Ecto neural progenitor cell (in vitro differentiated cells): ENCODE results near the gene LCP1.

Experiments
- DNase-seq: peaks from one replicate; pipeline ENCODE4 v3.0.0-alpha.2; 2018; ENCODE audit warnings: low spot score

Gene LCP1

DNA sequence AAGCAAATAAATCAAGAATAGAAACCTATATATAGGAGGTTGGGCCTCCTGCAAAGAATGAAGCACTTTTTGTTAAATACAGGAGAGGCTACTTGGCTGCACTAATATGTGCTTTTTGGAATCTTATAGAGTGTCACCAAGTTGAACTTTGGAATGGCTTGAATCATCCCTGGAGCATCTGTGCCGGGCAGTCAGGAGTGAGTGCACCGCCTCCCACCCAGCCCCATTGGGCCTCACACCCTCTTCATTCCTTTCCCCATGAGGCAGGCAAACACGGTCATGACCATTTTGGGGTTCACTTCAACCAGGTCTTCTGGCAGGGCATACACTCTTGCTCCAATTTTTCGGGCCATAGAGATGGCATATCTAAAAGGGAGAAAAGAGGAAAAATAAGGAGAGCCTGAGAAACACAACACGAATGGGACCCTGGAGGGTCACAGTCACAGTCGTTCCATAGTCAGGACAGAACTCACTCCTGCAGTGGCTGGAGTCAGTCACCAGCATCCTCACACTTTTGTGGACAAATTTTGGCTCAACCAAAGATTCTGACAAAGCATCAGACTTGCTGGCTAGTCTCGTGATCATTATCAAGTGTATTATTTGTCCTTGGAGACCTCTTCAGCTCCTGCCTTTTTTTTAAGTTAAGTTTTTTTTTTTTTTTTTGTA is 54.5 kb downstream of the LCP1 start:
- no peak for DNase-seq

DNA sequence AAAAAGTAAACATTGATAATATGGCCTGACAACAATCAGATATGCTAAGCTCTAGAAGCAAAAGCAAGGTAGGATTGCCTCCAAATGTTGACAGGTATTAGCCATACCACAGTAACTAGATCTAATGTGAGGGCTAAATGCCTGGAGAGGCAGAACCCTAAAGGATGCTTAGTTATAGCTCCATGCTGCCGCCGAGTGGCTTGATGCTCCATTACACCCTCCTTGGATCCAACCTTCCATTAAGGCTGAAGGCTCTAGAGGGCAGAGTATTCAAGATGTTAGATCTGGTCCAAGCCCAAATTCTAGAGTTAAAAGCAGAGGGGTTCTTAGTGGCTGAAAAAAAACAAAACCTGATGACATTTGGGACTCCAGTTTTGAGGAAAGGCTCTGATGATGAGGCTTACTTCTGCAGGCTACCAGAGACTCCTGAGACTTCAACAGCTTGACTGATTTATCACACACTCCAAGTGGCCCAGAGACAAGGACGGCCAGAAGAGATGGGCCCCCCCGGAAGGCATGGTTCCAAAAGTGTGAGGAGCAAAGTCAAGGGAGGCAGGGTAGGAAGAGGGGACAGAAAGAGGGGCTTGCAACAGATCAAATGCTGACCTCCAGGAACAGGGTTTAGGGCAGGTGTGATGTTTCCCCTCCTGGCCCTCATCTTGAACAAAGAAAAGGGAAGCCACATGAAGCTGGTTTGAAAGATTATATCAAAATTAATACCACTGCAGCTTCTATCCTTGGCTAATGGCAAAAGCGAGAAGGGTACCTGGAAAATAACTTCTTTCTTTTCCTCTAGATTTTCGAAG is 55.2 kb downstream of the LCP1 start:
- peak; percentile 82 for DNase-seq

DNA sequence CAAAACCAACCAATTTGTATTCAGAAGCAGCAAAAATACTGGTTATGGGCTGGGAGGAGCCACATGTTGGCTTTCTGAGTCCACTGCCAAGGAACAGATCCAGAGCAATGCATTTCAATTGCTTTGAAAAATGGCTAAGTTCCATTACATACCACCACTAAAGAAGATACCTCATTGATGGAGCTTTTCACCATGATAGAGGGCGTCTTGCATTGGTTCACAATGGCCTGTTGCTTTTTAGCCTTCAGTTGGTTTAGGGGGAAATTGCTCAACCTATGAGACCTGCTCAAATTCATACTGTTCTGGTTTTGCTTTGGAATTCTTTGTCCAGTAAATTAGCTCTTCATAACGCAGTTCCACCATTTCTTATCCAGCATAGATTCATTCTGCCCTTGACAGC is 55.9 kb downstream of the LCP1 start:
- DNase-seq, result no peak

DNA sequence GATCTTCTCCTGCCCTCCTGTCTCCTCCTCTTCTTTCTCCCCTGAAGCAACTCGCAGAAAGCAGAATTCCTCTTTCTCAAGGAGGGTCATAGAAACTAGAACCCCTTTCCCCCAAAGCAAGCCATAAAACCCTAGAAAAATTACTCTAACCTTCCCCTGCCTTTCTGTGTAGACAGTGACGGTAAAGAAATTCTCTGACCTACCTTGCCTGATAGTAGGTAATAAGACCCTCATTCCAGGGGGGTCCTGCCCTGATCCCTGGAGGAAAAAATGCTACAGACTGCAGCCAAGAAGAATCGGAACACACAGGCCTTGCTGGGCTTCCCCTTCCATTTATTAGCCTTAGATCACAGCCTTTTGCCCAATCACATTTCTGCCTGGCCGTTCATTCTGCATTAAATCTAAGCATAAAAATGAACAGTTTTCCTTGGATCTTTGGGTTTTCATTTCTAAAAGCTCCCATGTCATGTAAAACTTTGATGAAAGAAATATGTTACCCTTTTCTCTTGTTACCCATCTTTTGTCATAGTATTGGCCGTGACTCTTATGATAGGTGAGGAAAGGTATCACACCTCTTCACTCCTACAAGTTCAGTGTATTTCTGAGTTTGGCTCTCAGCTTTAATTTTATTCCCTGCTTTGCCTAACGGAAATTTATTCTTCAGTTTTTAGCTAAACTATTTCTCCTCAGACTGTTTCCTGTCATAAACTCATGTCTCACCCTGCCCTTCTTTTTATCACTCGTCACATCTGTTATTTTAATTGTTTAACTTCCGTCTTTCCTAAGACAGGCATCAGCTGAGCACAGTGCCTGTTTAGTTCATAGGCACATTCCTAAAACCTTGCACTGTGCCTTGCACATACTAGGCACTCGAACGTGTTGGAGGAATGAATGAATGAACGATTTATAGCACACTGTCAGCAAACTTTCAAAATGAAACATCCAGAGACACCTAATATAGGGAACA is 56.7 kb downstream of the LCP1 start:
- no peak for DNase-seq

DNA sequence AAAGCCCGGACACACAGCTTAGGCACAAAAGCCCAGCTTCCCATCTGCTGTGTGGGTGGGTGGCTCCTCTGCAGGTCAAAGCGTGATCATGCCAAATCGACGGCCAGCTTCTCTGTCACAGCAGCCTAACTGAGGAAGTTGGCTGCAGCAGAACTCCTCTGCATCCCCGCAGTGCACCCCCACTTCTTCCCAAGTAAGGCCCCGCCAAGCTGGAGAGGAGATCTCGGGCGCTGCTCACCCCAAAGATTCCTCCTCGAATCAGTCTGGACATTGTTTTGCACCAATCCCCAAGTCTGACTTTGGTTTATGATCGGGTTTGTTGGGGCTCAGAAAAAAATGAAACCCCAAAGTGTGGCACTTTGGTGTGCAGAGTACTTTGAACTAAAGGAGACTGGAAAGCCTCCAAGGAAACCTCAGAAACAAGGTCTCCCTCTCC is 57.4 kb downstream of the LCP1 start:
- no peak for DNase-seq

DNA sequence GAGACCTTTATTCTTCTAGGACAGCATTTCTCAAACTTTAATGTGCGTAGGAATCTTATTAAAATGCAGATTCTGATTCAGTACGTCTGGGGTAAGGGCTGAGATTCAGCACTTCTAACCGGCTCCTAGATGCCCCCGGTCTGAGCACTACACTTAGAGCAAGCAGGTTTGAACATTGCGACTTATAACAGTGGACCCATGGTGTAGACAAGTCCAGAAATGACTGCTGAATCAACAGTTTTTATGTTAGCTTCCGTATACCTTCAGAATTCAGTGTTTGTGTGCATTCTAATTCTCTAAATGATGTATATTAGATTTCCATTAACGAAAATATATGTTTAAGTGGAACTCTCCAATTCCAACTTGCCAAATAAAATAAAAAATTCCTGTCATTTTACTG is 59.7 kb downstream of the LCP1 start:
- DNase-seq, result no peak

DNA sequence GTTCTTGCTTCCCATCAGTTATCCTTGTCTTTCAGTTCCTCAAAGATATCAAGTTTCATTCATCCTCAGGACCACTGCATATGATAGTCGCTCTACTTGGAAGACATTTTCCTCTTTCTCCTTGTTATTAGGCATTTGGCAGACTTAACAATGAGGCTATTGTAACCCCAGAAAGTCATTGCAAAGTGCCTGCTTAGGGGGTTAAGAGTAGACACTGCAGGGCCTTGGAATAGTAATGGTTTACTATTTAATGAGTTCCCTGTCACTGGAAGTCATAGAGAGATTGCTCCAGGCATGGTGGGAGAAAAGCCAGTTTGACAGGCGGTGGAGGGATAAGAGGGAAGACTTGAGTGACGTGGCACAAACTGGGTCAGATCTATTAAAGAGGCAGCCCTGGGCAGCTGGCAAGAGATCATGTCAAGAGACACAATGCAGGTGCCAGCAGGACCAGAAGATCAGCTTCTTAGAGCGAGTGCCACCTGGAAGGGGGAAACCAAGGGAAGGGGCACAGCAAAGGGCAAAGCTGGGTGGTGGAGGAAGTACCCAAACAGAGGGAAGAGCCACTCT is 60.3 kb downstream of the LCP1 start:
- no peak for DNase-seq

DNA sequence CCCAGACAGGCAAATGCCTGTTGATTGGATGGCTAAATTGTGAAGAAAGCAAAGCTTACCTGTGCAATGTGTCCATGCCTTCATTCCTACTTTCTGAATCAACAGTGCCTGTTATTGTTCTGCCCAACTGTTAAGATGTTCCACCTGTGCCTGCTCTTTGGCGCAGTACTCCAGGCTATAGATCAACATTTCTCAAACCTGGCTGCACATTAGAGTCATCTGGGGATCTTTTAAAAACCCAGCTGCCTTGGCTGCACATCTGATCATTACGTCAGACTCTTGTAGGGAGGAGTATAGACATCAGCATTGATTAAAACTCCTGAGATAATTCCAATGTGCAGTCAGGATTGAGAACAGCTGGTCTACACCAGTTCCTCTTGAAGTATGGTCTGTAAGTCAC is 60.9 kb downstream of the LCP1 start:
- DNase-seq, result no peak

DNA sequence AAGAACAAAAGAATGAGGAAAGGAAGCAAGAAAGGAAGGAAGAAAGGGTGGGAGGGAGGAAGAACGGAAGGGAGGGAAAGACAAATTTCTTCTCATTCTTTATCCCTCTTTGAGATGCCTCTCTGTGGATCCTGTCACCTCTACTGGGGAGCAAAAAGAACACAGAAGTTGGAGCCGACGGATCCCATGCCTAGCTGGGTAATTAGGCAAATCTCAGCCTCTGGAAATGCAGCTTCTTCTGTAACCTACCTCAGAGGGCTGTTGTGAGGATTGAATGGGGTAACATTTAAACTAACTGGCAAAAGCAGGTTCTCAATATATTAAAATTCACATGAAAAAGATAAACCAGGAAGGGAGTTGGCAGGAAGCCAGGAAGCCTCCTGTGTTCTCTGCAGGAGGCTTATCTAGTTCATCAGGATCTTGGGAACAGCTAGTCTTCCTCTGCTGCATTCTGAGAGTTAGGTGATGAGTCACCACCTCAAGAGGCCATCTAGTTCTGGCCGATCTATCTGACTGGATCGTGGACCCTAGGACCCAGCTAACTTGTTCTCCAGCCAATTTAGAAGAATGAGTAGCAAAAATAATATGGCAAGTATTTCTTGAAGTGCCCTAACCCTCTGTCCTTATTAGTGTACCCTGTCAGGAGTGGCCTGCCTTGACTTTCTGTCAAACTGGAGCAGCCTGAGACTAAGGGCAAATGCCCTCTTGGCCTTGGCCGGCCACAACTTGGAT is 61.9 kb downstream of the LCP1 start:
- no peak for DNase-seq

DNA sequence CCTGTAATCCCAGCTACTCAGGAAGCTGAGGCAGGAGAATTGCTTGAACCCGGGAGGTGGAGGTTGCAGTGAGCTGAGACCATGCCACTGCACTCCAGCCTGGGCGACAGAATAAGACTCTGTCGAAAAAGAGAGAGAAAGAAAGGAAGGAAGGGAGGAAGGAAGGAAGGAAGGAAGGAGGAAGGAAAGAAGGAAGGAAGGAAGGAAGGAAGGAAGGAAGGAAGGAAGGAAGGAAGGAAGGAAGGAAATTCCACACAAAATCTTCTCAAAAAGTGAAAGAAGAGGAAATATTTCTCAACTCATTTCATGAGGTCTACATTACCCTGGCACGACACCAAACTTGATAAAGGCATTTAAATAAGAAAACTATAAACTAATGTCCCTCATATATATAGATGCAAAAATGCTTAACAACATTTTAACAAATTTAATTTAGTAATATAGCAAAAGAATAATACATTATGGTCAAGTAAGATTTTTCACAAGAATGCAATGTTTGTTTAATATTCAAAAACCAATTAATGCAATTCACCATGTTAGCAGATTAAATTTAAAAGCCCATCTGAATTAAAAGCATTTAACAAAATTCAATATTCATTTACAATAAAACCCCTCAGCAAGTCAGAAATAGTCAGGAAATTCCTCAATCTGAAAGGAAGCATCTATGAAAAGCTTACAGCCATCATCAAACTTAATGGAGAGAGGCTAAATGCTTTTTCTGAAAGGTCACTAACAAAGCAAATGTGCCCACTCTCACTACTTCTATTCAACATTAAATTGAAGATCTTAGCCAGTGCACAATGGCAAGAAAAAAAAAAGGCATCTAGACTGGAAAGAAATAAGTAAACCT is 65.1 kb downstream of the LCP1 start:
- no peak for DNase-seq

DNA sequence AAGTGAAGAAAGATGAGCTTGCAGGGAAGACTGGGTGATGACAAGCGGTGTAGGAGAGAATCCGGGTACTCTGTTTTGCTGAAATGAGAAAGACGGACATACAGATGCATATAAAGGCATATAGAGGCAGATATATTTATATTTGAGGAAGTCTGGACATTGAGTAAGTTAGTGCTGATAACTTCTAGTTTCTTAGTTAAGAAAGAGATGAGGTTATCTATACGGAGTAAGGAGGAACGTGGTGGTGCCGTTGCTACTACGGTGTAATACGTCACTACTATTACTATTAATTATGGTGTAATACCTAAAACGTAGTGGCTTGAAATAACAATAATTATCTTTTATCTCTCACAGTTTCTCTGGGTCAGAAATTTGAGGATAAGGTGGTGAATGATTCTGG is 67.4 kb downstream of the LCP1 start:
- no peak for DNase-seq

DNA sequence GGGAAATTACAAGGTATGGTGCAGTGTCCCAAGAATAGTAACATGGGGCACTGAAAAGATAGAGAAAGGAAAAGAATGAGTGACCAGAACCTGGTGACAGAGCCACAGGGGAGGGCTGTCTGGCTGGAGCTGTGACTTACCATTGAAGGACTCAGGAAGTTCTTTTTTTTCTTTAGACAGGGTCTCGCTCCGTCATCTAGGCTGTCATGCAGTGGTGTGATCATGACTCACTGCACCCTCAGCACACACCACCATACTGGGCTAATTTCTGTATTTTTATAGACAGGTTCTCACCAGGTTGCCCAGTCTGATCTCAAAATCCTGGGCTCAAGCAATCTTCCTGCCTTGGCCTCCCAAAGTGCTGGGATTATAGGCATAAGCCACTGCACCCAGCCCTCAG is 68.4 kb downstream of the LCP1 start:
- DNase-seq, result no peak

DNA sequence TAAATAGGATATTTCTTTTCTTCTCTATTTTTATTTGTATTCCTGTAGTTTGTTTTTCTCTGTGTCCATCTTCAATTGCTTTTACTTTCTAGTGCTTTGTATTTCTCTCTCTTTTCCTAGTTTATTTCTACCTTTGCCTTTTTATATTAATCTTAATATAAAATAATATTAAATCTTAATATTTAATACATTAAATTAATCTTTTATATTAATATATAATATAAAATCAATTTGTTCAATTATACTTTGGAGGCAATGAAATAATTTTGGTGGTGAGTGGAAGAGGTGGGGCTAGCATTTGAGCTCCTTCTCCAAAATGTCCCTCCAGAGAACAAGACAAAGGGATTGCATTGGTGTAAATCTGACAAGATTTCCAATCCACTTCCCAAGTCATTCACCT is 70.8 kb downstream of the LCP1 start:
- DNase-seq, result no peak

DNA sequence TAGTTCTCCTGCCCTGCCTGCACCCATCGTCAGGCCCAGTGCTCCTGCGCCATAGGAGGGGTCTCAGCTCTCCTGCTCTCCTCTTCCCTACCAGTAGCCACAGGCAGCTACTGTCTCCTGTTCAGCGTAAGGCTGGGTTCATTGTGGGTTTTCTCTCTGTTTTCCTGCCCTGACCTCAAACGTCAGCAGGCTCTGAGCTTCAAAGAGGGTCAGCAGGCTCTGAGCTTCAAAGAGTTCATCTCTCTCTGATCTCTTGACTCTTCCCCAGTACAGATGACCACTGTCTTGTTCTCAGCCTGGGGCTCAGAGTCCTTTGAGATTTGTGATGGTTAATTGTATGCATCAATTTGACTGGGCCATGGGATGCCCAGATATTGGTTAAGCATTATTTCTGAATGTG is 72.5 kb downstream of the LCP1 start:
- peak; percentile 55 for DNase-seq

DNA sequence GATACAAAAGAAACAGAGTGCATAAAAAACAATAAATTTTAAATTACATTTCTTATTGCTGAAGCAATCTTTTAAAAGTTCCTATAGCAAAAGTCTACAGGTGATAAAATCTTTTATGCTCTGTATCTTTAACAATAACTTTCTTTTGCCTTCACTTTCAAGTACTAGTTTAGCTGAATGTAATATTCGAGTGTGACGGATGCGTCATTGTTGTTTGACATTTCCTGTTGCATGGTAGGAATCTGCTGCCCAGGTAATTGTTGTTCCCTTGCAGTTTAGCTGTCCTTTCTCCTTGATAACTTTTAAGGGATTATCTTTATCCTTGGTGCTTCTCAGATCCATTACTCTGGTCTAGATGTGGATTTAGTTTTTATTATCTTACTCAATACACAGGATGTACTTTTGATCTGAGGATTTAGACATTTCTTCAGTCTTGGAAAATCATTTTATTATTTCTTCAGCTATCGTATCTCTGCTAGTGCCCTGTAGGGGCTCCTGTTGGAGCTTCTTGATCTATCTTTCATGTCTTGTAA is 75.1 kb downstream of the LCP1 start:
- no peak for DNase-seq

DNA sequence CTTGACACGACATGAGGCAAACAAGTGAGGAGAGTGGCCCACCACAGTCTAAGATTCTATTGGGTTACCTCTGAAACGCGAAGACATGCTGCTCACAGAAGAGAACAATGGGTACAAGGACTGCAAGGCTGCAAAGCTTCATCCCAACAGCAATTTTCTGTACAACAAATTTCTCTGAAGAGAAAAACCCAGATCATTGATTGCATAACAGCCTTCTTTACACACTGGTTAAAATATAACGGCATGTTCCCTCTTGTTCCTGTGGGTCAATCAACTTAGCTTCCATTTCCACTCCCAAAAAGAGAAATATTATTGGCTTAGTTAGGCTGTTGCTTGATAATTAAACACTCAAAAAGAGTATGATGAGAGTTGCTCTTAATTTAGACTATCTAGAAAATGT is 77.1 kb downstream of the LCP1 start, which contains the start of gene CPB2:
Gene CPB2 (minus strand): TSS at position 166 of the 400 bp plus-strand sequence. CDS start 24 bp downstream, at position 142.
- no peak for DNase-seq

DNA sequence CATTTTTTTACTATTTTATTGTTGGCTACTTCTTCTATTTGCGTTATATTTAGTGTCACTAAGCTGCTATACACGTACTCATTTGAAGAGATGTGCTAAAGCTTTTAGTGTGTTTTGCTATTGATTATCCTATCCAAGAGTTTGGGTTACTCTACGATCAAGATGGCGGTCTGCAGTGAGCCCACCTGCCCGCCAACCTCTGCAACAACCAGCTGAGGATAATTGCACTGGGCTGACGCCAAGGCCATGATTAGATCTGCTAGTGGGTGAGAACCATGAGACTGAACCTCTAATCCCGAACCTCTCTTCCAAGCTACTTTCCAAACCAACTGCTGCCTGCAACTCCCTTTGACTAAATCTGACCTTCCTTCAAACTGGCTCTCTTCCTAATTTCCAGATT is 78.9 kb downstream of the LCP1 start:
- DNase-seq, result no peak

DNA sequence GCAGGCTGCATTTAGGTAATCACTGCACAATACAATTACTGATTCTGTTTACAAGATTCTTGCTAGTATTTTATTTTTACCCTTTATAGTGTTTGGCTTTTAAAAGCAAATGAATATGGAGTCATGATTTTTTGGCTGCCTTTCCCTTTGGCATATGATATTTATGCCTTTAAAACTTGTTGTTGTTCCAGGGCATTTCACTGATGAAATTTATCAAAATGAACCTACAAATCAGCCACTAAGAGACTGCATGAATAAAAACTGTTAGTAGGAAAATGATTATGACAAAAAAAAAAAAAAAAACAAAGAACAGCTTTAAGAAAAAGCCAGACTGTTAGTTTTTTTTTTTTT is 79.7 kb downstream of the LCP1 start:
- DNase-seq, result no peak

DNA sequence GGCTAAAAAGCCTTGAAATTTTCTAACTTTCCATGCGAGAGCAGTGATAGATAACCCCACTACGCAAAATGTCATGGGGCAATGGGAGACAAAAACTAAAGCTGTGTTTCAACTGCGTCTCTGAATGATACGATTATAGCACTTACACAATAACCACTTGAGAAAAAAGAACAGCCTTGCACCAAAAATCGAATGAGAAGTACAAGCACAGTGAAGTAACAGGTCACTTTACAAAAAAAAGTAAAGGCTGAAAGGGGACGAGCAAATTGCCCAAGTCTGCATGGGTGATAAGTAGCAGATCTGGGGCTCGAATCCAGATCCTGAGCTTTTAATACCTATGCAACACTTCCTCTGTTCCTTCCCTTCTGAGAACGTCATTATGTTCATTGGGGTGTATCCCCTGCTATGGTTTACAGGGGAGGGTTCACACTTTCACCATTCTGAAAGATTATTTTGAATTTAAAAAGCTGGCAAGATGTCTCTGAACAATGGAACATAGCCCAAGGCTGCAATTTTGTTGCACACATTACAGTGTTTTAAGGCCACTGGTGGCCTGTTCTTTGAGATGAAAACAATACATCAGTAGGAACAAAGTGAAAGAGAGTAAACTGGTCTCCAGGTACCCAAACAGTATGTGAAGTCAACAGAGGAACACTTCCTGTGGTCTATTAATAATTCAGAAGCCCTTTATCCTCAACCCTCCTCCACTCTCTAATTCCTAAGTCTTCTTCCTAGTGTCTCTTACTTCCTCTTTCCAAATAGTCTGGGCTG is 80.3 kb downstream of the LCP1 start:
- DNase-seq, result no peak

DNA sequence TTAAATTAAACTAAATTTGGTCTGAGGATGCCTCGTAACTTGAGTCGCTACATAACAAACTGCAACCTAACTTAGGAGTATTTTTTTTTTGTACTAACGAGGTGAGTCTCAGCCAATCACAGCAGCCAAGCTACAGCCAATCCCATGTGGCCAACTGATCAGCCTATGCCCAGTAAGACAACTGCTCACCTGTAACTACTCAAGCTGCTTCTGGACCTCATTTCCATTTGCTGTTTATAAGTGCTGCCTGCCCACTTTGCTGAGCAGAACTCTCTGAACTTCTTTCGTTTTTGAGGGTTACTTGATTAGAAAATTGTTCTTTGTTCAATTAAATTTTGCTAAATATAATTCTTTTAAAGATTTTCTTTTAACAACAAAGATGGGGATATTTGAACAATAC is 81.0 kb downstream of the LCP1 start:
- no peak for DNase-seq
